ENCODE results near the gene FOXO6.

The FOXO6 gene

DNA sequence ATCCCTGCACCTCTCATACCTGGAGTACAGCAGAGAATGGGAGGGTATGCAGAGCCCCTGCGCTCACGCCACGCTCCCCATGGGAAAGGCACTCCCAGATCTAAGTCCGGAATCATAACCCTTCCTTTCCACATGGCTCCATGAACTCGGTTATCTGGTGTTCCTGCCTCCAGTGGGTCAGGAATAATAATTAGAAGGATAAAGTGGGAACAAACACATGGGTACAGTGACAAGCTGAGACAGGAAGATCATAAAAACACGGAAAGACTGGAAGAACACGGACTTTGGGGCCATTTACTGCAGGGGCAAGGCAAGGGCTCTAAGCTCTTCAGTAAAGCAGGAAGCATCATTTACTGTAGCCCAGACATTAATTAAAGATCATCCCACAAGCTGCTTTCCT is 48.6 kb downstream of the FOXO6 start:
- no peak for DNase-seq (ENCODE audit: low spot score)

GRCh38 chr1:41410462-41410861 is 49.2 kb downstream of the FOXO6 start:
- DNase-seq (ENCODE audit: low spot score): no peak

DNA sequence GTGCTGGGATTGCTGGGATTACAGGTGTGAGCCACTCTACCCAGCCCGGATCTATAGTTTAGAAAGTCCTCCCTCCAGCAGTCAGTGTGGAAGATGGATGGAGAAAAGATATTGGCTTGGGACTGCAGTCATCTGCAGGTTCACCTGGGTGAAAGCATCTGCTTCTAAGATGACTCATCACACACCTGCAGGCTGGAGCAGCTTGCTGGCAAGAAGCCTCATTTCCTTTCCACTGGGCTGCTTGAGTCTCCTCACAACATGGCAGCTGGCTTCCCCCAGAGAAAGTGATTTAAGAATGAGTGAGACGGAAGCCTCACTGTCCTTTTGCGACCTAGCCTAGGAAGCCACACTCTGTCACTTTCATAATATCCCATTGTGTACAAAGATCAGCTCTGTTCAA is 50.0 kb downstream of the FOXO6 start:
- DNase-seq (ENCODE audit: low spot score): no peak

DNA sequence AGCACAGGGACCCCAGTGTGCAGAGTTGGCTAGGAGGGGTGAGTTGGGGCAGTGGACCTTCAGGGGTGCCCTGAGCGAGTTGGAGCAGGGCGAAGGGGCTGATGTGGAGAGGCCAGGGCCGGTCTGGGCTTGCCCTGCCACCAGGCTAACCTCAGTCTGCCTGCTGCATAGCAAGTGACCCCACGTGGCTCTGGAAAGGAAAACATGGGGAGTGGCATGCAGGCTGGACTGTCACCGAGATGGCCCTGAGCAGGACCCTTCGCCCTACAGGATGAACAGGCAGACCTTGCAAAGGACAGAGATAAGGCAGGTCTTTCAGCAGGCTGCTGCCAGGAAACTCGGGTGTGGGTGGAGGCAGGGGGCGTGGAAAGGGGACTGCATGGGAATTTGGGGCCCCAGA is 51.5 kb downstream of the FOXO6 start:
- DNase-seq (ENCODE audit: low spot score): no peak

DNA sequence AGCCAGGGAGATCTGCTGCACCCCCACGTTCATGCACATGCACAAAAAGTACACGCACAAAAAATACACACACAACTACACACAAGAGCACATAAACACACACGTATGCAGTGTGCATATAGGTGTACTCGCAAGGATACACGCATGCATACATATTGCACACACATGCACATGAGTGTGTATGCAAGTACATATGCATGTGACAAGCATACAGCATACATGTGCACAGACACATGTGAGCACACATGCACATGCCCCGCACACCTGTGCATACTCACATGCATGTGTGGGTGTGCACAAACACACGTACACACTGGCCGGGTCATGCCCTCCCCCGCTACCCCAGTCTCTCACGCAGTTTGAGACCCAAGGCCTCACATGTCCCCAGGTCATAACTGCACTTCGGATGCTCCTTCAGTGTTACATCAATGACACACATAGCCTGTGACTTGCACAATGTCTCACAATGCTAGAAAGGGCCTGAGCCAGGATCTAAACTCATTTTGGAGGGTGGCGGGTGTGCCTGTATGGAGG is 52.6 kb downstream of the FOXO6 start:
- no peak for DNase-seq (ENCODE audit: low spot score)

GRCh38 chr1:41414296-41414695 is 53.1 kb downstream of the FOXO6 start:
- DNase-seq (ENCODE audit: low spot score): no peak

- DNase-seq (ENCODE audit: low spot score): no peak
Observed at GRCh38 chr1:41414716-41415306, 53.6 kb downstream of the FOXO6 start.

DNA sequence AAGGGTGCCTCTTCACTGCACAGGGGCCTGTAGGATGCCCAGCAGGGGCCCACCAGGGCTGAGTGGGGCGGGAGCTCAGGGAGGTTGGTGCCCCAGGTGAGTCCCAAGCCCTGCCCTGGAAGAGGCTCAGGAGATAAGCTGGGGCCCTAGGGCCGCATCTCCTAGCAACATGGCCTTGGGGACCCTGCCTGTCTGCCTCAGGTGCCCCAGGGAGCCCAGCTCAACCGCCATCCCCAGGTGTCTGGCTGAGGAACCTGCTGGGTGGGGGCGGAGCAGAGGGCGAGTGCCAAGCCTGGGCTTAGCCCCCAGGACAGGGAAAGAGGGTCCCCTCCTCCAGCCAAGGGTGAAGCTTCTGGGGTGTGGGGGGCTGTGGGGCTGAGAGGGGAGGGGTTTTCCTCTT is 54.8 kb downstream of the FOXO6 start:
- no peak for DNase-seq (ENCODE audit: low spot score)

DNA sequence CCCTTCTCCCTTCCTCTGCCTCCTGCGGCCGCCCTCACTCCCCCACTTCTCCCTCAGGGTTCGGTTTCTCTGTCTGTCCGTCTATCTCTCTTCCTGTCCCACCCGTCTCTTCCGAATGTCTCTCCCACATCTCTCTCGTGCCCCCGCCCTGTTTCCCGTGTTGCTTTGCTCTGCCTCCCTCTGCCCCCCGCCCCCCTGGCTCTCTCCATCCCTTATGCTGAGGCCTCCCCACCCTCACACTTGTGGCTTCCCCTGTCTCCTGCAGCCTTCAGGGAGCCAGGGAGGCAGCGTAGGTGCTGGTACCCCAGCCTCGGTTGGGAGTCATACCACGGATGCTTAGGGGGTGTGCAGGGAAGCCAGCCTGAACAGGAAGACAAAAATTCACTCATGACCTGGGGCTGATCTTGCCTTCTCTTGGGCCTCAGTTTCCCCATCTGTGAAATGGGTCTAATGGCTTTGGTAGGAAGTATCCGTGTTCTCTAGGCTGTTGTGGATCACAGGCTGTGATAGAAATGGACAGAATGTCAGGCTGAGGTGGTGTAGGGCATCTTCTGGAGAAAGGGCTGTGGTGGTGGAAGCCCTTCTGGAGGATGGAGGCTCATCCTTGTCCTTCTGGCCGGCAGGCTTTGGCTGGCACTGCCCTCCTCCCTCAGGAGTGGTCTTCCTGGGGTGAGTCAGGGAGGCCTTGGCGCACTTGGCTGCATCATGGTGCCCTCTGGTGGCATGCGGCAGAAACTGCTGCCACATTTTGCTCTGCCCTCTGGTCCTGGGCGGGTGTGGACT is 55.5 kb downstream of the FOXO6 start:
- DNase-seq (ENCODE audit: low spot score): peak; percentile 76

- no peak for DNase-seq (ENCODE audit: low spot score)
Observed at GRCh38 chr1:41417335-41417682, 56.1 kb downstream of the FOXO6 start.

DNA sequence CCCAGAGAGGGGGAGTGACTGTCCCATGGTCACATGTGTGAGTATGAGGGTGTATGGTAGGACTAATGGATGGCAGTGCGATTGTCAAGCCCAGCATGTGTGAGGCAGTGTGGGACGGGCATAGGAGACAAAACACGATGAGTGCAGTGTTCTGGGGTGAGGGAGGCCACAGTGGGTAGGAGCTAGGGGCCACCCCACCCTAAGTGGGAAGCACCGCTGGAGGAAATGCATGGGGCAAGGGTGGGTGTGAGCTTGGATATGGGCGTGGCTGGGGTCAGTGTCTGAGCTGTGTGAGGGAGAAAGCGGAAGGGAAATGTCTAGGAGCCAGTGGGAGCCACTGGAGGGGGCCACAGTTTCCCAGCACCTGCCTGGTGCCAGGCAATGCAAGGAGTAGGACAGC is 56.5 kb downstream of the FOXO6 start:
- no peak for DNase-seq (ENCODE audit: low spot score)

DNA sequence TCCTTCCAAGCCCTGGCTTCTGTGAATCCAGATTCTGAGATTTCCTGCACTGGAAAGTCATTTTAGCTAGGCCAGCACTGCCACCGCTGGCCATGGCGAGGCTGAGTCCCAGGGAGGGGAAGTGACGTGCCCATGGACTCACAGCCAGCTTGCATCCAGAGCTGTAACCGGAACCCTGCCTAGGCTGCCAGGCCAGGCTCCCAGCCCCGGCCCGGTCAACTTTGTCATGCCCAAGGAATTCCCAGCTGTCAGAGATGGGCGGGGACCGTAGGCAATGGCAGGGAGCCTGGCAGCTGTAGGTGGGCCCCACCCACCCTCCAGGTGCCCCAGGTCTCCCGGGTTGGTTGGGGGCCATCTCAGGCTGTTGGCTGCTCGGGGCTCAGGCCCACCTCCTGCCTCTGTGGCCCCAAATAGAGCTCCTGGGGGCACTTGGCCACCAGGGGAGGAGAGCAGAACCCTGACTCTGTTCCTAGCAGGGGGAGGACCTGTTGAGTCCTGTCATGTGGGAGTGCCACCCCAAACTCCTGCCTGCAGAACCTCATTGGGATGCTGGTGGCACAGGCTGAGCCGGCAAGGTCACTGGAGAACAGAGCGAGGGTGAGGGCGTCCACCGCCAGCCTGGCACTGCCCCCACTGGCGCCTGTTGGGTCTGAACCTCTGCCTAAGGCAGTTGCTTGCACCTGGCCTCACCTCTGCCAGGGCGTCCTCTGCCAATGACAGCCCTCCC is 57.8 kb downstream of the FOXO6 start:
- peak; percentile 90 for DNase-seq (ENCODE audit: low spot score)

GRCh38 chr1:41419584-41420295 is 58.5 kb downstream of the FOXO6 start:
- DNase-seq (ENCODE audit: low spot score): no peak

DNA sequence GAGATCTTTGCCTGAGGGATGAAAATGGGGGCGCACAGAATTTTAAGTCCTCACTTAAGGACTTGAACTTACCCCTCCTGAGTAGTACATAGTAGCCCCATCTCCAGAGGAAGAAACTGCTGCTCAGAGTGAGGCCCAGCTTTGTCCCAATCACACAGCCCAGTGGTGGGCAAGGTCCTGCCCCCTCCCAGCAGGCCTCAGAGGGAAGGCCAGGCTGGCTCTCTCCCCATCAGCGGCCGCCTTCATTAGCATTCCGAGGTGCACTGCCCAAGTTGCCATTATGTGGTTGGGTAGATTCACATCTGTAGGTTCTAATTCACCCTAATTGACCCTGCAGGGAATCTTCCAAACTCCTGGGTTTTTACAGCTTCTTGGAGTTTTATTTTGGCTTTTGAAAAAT is 59.1 kb downstream of the FOXO6 start:
- no peak for DNase-seq (ENCODE audit: low spot score)

DNA sequence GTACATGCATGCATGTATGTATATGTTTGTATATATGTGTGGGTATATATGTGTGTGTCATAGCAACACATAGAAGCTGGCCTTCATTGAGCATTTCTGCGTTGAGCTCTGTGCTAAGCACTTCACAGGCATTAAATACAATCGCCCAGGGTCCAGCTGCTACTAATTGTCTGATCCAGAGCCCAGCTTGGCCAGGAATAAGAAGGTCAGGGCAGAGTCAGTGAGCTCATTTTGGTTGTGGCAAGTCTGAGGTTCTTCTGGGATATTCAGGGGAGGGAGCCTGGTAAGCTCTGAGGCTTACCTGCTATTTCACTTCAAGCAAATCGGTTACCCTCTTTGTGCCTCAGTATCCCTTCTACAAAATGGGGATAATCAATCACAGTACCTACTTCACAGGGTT is 59.6 kb downstream of the FOXO6 start:
- no peak for DNase-seq (ENCODE audit: low spot score)

DNA sequence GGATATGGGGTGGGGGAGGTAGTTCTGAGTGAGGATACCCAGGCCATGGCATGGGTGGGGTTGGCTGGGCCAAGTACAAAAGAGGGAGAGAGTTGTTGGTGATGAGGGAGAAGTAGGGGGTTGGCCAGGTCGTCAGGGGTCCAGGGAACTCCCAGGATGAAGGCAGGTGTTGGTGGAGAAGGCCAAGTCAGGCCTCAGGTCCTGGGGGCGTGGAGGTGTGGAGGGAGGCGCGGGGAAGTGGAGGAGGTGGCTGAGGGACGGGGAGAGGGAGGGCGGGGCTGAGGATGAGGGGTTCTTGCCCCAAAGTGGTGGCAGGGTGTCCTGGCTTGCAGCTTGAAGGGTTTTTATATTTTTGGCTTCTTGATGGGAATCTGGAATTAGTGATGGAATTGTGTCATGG is 61.1 kb downstream of the FOXO6 start:
- no peak for DNase-seq (ENCODE audit: low spot score)

DNA sequence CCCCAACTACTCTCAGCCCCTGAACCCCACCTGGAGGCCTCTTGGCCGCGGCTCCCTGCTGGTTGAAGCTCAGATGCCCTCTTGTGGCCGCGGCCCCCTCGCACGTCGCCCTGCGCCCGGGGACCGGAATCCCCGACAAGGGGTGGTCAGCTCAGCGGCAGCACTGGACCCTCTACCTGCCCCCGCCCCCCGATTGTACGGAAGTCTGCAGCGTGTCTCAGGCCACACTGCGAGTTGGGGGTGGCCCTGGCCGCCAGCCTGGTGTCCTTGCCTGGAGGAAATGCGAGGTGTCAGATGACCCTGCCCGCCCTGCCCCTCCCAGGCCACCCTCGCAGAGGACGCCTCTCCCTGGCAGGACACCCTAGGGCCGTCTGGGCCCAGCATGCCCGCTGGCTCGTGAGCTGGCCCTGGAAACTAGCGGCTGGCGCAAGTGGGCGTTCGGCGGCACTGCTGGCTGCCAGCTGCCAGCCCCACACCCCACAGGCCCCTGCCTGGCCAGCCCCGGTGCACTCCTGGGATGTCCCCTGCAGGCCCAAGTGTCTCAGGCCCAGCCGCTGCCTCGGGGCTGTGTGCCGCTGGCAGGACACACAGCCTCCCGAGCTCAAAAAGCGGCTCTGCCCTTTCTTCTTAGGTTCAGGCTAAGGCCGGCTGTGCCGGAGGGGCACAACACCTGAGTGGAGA is 62.4 kb downstream of the FOXO6 start:
- no peak for DNase-seq (ENCODE audit: low spot score)

DNA sequence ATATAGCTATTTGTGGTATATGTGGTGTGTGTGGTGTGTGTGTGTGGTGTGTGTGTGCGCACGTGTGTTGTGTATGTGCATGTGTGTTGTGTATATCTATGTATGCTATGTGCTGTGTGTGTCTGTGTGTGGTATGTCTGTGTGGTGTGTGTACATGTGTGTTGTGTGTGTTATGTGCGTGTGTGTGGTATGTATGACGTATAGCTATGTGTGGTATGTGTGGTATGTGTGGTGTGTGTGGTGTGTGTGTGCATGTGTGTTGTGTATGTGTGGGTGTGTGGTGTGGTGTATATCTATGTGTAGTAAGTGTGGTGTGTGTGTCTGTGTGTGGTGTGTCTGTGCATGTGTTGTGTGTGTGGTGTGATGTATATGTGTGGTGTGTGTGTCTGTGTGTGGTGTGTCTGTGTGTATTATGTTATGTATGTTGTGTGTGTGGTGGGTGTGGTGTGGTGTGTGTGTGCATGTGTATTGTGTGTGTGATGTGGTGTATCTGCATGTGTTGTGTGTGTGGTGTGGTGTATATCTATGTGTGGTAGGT is 63.4 kb downstream of the FOXO6 start:
- DNase-seq (ENCODE audit: low spot score): no peak

- no peak for DNase-seq (ENCODE audit: low spot score)
Observed at GRCh38 chr1:41425369-41425768, 64.1 kb downstream of the FOXO6 start.

- DNase-seq (ENCODE audit: low spot score): no peak
Observed at GRCh38 chr1:41426201-41426890, 65.1 kb downstream of the FOXO6 start.

Measured in RKO (cell line).